OCI-LY3 (cell line): ENCODE measurements around the gene MRAP2.

Experiments
- EZH2phosphoT487 ChIP-seq: fragments of 200-600 bp; shearing (Covaris generic); IDR thresholded peaks from 2 replicates; pipeline ENCODE4 v1.6.1; 2018; ENCODE audit warnings: antibody characterized with exemption, mixed run types, low read depth
- TF ChIP-seq, protein P1 (sequence below): fragments of 200-600, 300-600 bp; sonication (generic); IDR thresholded peaks from 2 replicates; pipeline ENCODE4 v1.5.1; 2014; ENCODE audit warnings: antibody characterized with exemption, low read length, low read depth

GRCh38 chr6:83985308-83985713 lies 48.3 kb upstream of the MRAP2 start:
- TF ChIP-seq, protein P1, sequence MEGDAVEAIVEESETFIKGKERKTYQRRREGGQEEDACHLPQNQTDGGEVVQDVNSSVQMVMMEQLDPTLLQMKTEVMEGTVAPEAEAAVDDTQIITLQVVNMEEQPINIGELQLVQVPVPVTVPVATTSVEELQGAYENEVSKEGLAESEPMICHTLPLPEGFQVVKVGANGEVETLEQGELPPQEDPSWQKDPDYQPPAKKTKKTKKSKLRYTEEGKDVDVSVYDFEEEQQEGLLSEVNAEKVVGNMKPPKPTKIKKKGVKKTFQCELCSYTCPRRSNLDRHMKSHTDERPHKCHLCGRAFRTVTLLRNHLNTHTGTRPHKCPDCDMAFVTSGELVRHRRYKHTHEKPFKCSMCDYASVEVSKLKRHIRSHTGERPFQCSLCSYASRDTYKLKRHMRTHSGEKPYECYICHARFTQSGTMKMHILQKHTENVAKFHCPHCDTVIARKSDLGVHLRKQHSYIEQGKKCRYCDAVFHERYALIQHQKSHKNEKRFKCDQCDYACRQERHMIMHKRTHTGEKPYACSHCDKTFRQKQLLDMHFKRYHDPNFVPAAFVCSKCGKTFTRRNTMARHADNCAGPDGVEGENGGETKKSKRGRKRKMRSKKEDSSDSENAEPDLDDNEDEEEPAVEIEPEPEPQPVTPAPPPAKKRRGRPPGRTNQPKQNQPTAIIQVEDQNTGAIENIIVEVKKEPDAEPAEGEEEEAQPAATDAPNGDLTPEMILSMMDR: no peak
- TF ChIP-seq EZH2phosphoT487: no peak
